SK-N-SH (cell line): Measurements from ENCODE around the gene DCHS1.

Experiments used
- CTCF ChIP-seq: fragments of 200-600 bp; sonication (generic); IDR thresholded peaks from 2 replicates; pipeline ENCODE4 v1.6.1; 2017; ENCODE audit warnings: antibody characterized with exemption, mild to moderate bottlenecking, moderate library complexity
- EZH2phosphoT487 ChIP-seq: fragments of 200-600 bp; sonication (generic); IDR thresholded peaks from 2 replicates; pipeline ENCODE4 v1.6.1; 2017; ENCODE audit warnings: low read depth, mixed run types, mild to moderate bottlenecking, antibody characterized with exemption, moderate library complexity, borderline replicate concordance
- MAX ChIP-seq: IDR thresholded peaks from 2 replicates; pipeline ENCODE4 v1.4.0; 2012; ENCODE audit warnings: low read depth
- POLR2AphosphoS5 ChIP-seq: IDR thresholded peaks from 2 replicates; pipeline ENCODE4 v1.6.1; 2012; ENCODE audit warnings: low read depth, low read length
- SMC3 ChIP-seq: IDR thresholded peaks from 2 replicates; pipeline ENCODE4 v1.6.1; 2012; ENCODE audit warnings: low read depth, low read length, improper control_type of control experiment

GRCh38 chr11:6598555-6598954 is 57.1 kb downstream of the DCHS1 start:
- TF ChIP-seq SMC3, result no peak
- TF ChIP-seq CTCF, result no peak
- TF ChIP-seq MAX, result no peak
- TF ChIP-seq EZH2phosphoT487, result no peak
- no peak for TF ChIP-seq POLR2AphosphoS5
